Astrocyte of the hippocampus (primary cell): Measurements from ENCODE around the gene ELL3.
A peak's percentile ranks its signal among the peaks of the same experiment; 100 is the strongest.
"Not testable (repeated sequence)": the region's sequence is repeated elsewhere in the genome, so short reads cannot be mapped to it uniquely, and the experiment has no call there.

ENCODE experiments used
- DNase-seq: peaks from one replicate; pipeline ENCODE4 v3.0.0; 2011; ENCODE audit warnings: low read depth, low spot score

The ELL3 gene

GRCh38 chr15:43776718-43777266 is at the start of gene ELL3:
Gene ELL3, minus strand, starts transcription at chr15:43776966. Its CDS starts 65 bp downstream, at chr15:43776901.
- DNase-seq, result peak; percentile 83

- DNase-seq, result no peak
These were observed 49.3 kb upstream of the ELL3 start for GRCh38 chr15:43826029-43826507.

GRCh38 chr15:43825305-43825704 is 48.5 kb upstream of the ELL3 start:
- DNase-seq, result not testable (repeated sequence)

- peak; percentile 97 for DNase-seq
These were observed 47.8 kb upstream of the ELL3 start, which contains the start of gene MFAP1 for GRCh38 chr15:43824302-43825246. Gene MFAP1, minus strand, starts transcription at chr15:43824690. Its CDS starts 121 bp downstream, at chr15:43824569.

GRCh38 chr15:43821505-43821904 is 44.7 kb upstream of the ELL3 start:
- no peak for DNase-seq

- DNase-seq, result not testable (repeated sequence)
These were observed 38.3 kb upstream of the ELL3 start for GRCh38 chr15:43815064-43815463.

GRCh38 chr15:43808960-43809678 is 32.4 kb upstream of the ELL3 start:
- no peak for DNase-seq

GRCh38 chr15:43808435-43808950 is 31.7 kb upstream of the ELL3 start:
- DNase-seq, result no peak

GRCh38 chr15:43802676-43803075 is 25.9 kb upstream of the ELL3 start:
- not testable (repeated sequence) for DNase-seq

GRCh38 chr15:43800286-43801141 is 23.7 kb upstream of the ELL3 start, which contains the start of gene HYPK:
Gene HYPK, plus strand, starts transcription at chr15:43800599. Its CDS starts 24 bp downstream, at chr15:43800623.
- peak; percentile 95 for DNase-seq

- no peak for DNase-seq
These were observed 23.1 kb upstream of the ELL3 start, which contains the start of gene SERINC4 for GRCh38 chr15:43799945-43800285. Gene SERINC4, minus strand, starts transcription at chr15:43800220. Its CDS starts 234 bp downstream, at chr15:43799986.

- DNase-seq, result no peak
These were observed 22.6 kb upstream of the ELL3 start for GRCh38 chr15:43799209-43799944.

GRCh38 chr15:43796566-43796965 is 19.8 kb upstream of the ELL3 start:
- DNase-seq, result no peak

- no peak for DNase-seq
These were observed 19.2 kb upstream of the ELL3 start for GRCh38 chr15:43795997-43796396.

- no peak for DNase-seq
These were observed 18.4 kb upstream of the ELL3 start for GRCh38 chr15:43795197-43795596.

- DNase-seq, result peak; percentile 68
These were observed 17.7 kb upstream of the ELL3 start for GRCh38 chr15:43794269-43795037.

GRCh38 chr15:43793647-43794046 is 16.9 kb upstream of the ELL3 start:
- no peak for DNase-seq

GRCh38 chr15:43792761-43793476 is 16.2 kb upstream of the ELL3 start:
- DNase-seq, result peak; percentile 49
